ENCODE data around the gene POU2AF1. TPM values are rescaled to one million over a fixed set of nuclear protein-coding genes. Genes with fewer than 3 reads are reported as not detected.

The POU2AF1 gene
- total and polyA plus RNA-seq, 2 of the 8 experiments (the other 6 are each of a cell fraction or from before 2014, with no cell fraction given) = not detected

DNA sequence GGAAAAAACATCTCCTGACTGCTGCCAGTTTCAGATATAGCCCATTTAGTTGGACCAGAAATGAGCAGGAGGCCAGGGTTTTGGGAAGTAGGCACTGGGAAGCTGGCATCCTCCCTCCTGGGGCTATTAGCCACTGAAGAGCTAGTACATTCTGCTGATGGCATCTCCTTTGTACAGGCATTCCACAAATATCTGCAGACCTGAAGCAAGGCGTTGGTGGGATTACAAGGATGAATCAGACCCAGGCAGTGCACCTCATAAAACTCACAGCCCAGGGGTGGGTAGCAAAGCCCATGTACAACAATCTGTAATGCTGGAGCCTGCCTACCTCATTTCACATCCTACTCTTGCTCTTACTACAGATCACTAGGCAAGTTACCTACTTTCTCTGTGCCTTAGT, 27.5 kb upstream of the POU2AF1 start:
- Histone ChIP-seq H3K56ac (replicated peaks; ENCODE audit: insufficient read length, low read depth, low read length) (no peak overlapping the region), H3K79me2 (ENCODE audit: control insufficient read depth in 1 of 2, insufficient read depth in 2 of 2, low read length in 2 of 2) (no peaks in the 10 kb centered on the region), H4K5ac (ENCODE audit: insufficient read length, low read depth, low read length) (no peak overlapping the region), H3K4ac (replicated peaks; ENCODE audit: insufficient read length, low read depth, low read length) (no peak overlapping the region), H3K79me1 (ENCODE audit: low read depth, low read length) (no peaks in the 10 kb centered on the region), H2BK15ac (ENCODE audit: low read length) (no peak overlapping the region), H4K8ac (ENCODE audit: extremely low read depth, insufficient read depth, low read length) (no peak overlapping the region), H2BK5ac (ENCODE audit: low read depth, low read length) (no peak overlapping the region), H3K4me1 (replicated peaks in 1 of 4; ENCODE audit: control insufficient read depth in 3 of 4, insufficient read depth in 4 of 4, low read length in 3 of 4) (no peaks in the 10 kb centered on the region), H3K23ac (ENCODE audit: insufficient read length) (no peak overlapping the region), H3K23me2 (ENCODE audit: low read depth, low read length) (no peaks in the 10 kb centered on the region), H3K18ac (ENCODE audit: extremely low read depth, low read length) (no peak overlapping the region), H3K36me3 (ENCODE audit: control insufficient read depth in 2 of 4, insufficient read depth in 4 of 4, low read length in 3 of 4) (no peaks in the 10 kb centered on the region), H3K9ac (replicated peaks in 1 of 4; ENCODE audit: extremely low read depth in 1 of 4, low read depth in 3 of 4, low read length in 3 of 4) (no peak overlapping the region), H2BK12ac (ENCODE audit: low read depth, low read length) (no peak overlapping the region), H2AFZ (ENCODE audit: low read length) (no peak overlapping the region), H3K27me3 (replicated peaks in 1 of 4; ENCODE audit: control insufficient read depth in 3 of 4, extremely low read depth in 1 of 4, insufficient read depth in 3 of 4, low read length in 3 of 4) (no peaks in the 10 kb centered on the region; a peak in 1 of 7 replicates), H2BK20ac (ENCODE audit: low read length) (no peak overlapping the region), H4K91ac (replicated peaks; ENCODE audit: insufficient read length, low read length) (no peak overlapping the region), H3K14ac (ENCODE audit: insufficient read length) (no peak overlapping the region), H3K4me2 (ENCODE audit: insufficient read depth in 1 of 2, low read depth in 2 of 2, low read length in 2 of 2) (no peak overlapping the region), H3K27ac (ENCODE audit: low read depth, low read length) (no peak overlapping the region), H2AK5ac (ENCODE audit: low read depth, low read length) (no peak overlapping the region), H2BK120ac (replicated peaks; ENCODE audit: low read depth, low read length) (no peak overlapping the region), H4K20me1 (replicated peaks in 1 of 2; ENCODE audit: control insufficient read depth in 1 of 2, insufficient read depth in 2 of 2, low read length in 2 of 2) (no peaks in the 10 kb centered on the region), H3K9me3 (ENCODE audit: insufficient read depth in 2 of 2, low read depth in 1 of 2, low read length in 1 of 2) (no peaks in the 10 kb centered on the region), H3K4me3 (ENCODE audit: extremely low read depth in 1 of 4, insufficient read depth in 2 of 4, low read depth in 3 of 4, low read length in 4 of 4) (no peak overlapping the region)
- TF ChIP-seq MAFK (IDR thresholded peaks at IDR 0.05; ENCODE audit: low read depth, low read length) = no peak
- no peak for TF ChIP-seq CBX5 (IDR thresholded peaks at IDR 0.05; ENCODE audit: low read depth, low read length)
- no peak for TF ChIP-seq TEAD4 (IDR thresholded peaks at IDR 0.05; ENCODE audit: low read depth, low read length)
- TF ChIP-seq BACH1 (IDR thresholded peaks at IDR 0.05; ENCODE audit: low read length) = no peak
- TF ChIP-seq KDM4A (IDR thresholded peaks at IDR 0.05; ENCODE audit: low read depth, low read length, severe bottlenecking) = no peak
- no peak for TF ChIP-seq KDM1A (IDR thresholded peaks at IDR 0.05; ENCODE audit: borderline replicate concordance, low read length)
- no peak for TF ChIP-seq SIN3A (conservative IDR thresholded peaks at IDR 0.05 in 1 of 2, IDR thresholded peaks at IDR 0.05 in 1 of 2; ENCODE audit: low read depth in 1 of 2, low read length in 2 of 2)
- TF ChIP-seq YY1 (IDR thresholded peaks at IDR 0.05; ENCODE audit: low read depth, low read length) = no peak
- TF ChIP-seq POLR2A (IDR thresholded peaks at IDR 0.05; ENCODE audit: control extremely low read depth in 1 of 2, low read depth in 2 of 2, low read length in 2 of 2) = no peak
- no peak for TF ChIP-seq TAF1 (IDR thresholded peaks at IDR 0.05; ENCODE audit: low read depth, low read length)
- TF ChIP-seq GTF2F1 (IDR thresholded peaks at IDR 0.05; ENCODE audit: borderline replicate concordance, low read depth, low read length) = no peak
- POLR2A ChIA-PET (ENCODE audit: partially characterized antibody) = no interaction called here
- FAIRE-seq (no peak), DNase-seq (ENCODE audit: low read depth in 1 of 2, low spot score in 2 of 2) (no peak)
- CTCF ChIA-PET (ENCODE audit: partially characterized antibody) = interaction anchor here (3.4 kb wide), 1 partner anchor 12 kb away, joined by 15 read pairs; no protein-coding TSS in a partner anchor
- 93% methylated on average over 1 of the region's 1 CpG; no CpG with 5 or more reads in 1 of the 2 experiments for WGBS, 2 experiments (ENCODE audit: extremely low coverage in 1 of 2, insufficient coverage in 1 of 2, insufficient read length in 1 of 2, insufficient replicate concordance in 2 of 2, low coverage in 1 of 2, low lambda C conversion rate in 2 of 2, missing lambda C conversion rate in 1 of 2)

Data from H1 (cell line).